ENCODE results near the gene RBM24.

Gene RBM24

GRCh38 chr6:17281100-17281496 lies at the start of gene RBM24:
RBM24 (plus strand) TSS chr6:17281361; CDS start chr6:17281582, 221 bp downstream.
- Histone ChIP-seq H3K27ac (ENCODE audit: low read length) (no peak within 1 kb of the TSS), H3K79me2 (ENCODE audit: insufficient read depth, low read length) (no peaks in the 10 kb centered on the region), H3K4me2 (ENCODE audit: insufficient read depth, low read length) (no peak within 1 kb of the TSS), H3K9me3 (ENCODE audit: insufficient read depth, low read length, severe bottlenecking) (no peaks in the 10 kb centered on the region), H3K27me3 (ENCODE audit: insufficient read depth, low read length, poor library complexity) (no peaks in the 10 kb centered on the region), H3K36me3 (ENCODE audit: insufficient read depth, low read length) (no peaks in the 10 kb centered on the region), H2AFZ (ENCODE audit: low read depth, low read length) (no peak within 1 kb of the TSS), H3K4me3 (ENCODE audit: low read depth in 1 of 2, low read length in 2 of 2) (no peak within 1 kb of the TSS), H3K4me1 (ENCODE audit: insufficient read depth, low read length) (no peaks in the 10 kb centered on the region), H4K20me1 (ENCODE audit: insufficient read depth, low read length) (no peaks in the 10 kb centered on the region), H3K9ac (ENCODE audit: low read depth, low read length) (no peak within 1 kb of the TSS)
- no peak for DNase-seq
- TF ChIP-seq CTCF (IDR thresholded peaks at IDR 0.05; ENCODE audit: borderline replicate concordance, extremely low read depth, low read length, poor library complexity, severe bottlenecking) (no peak), EZH2 (IDR thresholded peaks at IDR 0.05; ENCODE audit: borderline replicate concordance, low read depth, low read length, severe bottlenecking) (no peak)
- ATAC-seq (ENCODE audit: insufficient read depth, low read depth): no peak

GRCh38 chr6:17233531-17233930 lies 47.6 kb upstream of the RBM24 start:
- Histone ChIP-seq H3K4me1 (ENCODE audit: insufficient read depth, low read length) (no peaks in the 10 kb centered on the region), H3K9ac (ENCODE audit: low read depth, low read length) (no peak overlapping the region), H3K27ac (ENCODE audit: low read length) (no peak overlapping the region), H2AFZ (ENCODE audit: low read depth, low read length) (no peak overlapping the region), H3K4me3 (ENCODE audit: low read depth in 1 of 2, low read length in 2 of 2) (no peak overlapping the region), H3K9me3 (ENCODE audit: insufficient read depth, low read length, severe bottlenecking) (no peaks in the 10 kb centered on the region), H4K20me1 (ENCODE audit: insufficient read depth, low read length) (no peaks in the 10 kb centered on the region), H3K79me2 (ENCODE audit: insufficient read depth, low read length) (no peaks in the 10 kb centered on the region), H3K4me2 (ENCODE audit: insufficient read depth, low read length) (no peak overlapping the region), H3K27me3 (ENCODE audit: insufficient read depth, low read length, poor library complexity) (no peaks in the 10 kb centered on the region), H3K36me3 (ENCODE audit: insufficient read depth, low read length) (no peaks in the 10 kb centered on the region)
- TF ChIP-seq EZH2 (IDR thresholded peaks at IDR 0.05; ENCODE audit: borderline replicate concordance, low read depth, low read length, severe bottlenecking) (no peak), CTCF (IDR thresholded peaks at IDR 0.05; ENCODE audit: borderline replicate concordance, extremely low read depth, low read length, poor library complexity, severe bottlenecking) (no peak)
- ATAC-seq (ENCODE audit: insufficient read depth, low read depth): no peak
- no peak for DNase-seq

GRCh38 chr6:17237246-17237645 lies 43.9 kb upstream of the RBM24 start:
- Histone ChIP-seq H4K20me1 (ENCODE audit: insufficient read depth, low read length) (no peaks in the 10 kb centered on the region), H3K27ac (ENCODE audit: low read length) (no peak overlapping the region), H3K36me3 (ENCODE audit: insufficient read depth, low read length) (no peaks in the 10 kb centered on the region), H3K27me3 (ENCODE audit: insufficient read depth, low read length, poor library complexity) (no peaks in the 10 kb centered on the region), H2AFZ (ENCODE audit: low read depth, low read length) (no peak overlapping the region), H3K79me2 (ENCODE audit: insufficient read depth, low read length) (no peaks in the 10 kb centered on the region), H3K4me1 (ENCODE audit: insufficient read depth, low read length) (no peaks in the 10 kb centered on the region), H3K4me3 (ENCODE audit: low read depth in 1 of 2, low read length in 2 of 2) (no peak overlapping the region), H3K9me3 (ENCODE audit: insufficient read depth, low read length, severe bottlenecking) (no peaks in the 10 kb centered on the region), H3K9ac (ENCODE audit: low read depth, low read length) (no peak overlapping the region), H3K4me2 (ENCODE audit: insufficient read depth, low read length) (no peak overlapping the region)
- DNase-seq: no peak
- ATAC-seq (ENCODE audit: insufficient read depth, low read depth): no peak
- TF ChIP-seq CTCF (IDR thresholded peaks at IDR 0.05; ENCODE audit: borderline replicate concordance, extremely low read depth, low read length, poor library complexity, severe bottlenecking) (no peak), EZH2 (IDR thresholded peaks at IDR 0.05; ENCODE audit: borderline replicate concordance, low read depth, low read length, severe bottlenecking) (no peak)

- Histone ChIP-seq H3K79me2 (ENCODE audit: insufficient read depth, low read length) (no peaks in the 10 kb centered on the region), H3K4me1 (ENCODE audit: insufficient read depth, low read length) (no peaks in the 10 kb centered on the region), H3K4me3 (ENCODE audit: low read depth in 1 of 2, low read length in 2 of 2) (no peak overlapping the region), H3K27ac (ENCODE audit: low read length) (no peak overlapping the region), H3K4me2 (ENCODE audit: insufficient read depth, low read length) (no peak overlapping the region), H4K20me1 (ENCODE audit: insufficient read depth, low read length) (no peaks in the 10 kb centered on the region), H3K9ac (ENCODE audit: low read depth, low read length) (no peak overlapping the region), H3K36me3 (ENCODE audit: insufficient read depth, low read length) (no peaks in the 10 kb centered on the region), H2AFZ (ENCODE audit: low read depth, low read length) (no peak overlapping the region), H3K27me3 (ENCODE audit: insufficient read depth, low read length, poor library complexity) (no peaks in the 10 kb centered on the region), H3K9me3 (ENCODE audit: insufficient read depth, low read length, severe bottlenecking) (no peaks in the 10 kb centered on the region)
- TF ChIP-seq CTCF (IDR thresholded peaks at IDR 0.05; ENCODE audit: borderline replicate concordance, extremely low read depth, low read length, poor library complexity, severe bottlenecking): no peak
- TF ChIP-seq EZH2 (IDR thresholded peaks at IDR 0.05; ENCODE audit: borderline replicate concordance, low read depth, low read length, severe bottlenecking): no peak
- no peak for ATAC-seq (ENCODE audit: insufficient read depth, low read depth)
- no peak for DNase-seq
Observed at GRCh38 chr6:17239260-17239659, 41.9 kb upstream of the RBM24 start.
